ENCODE results near the gene TNFRSF1B. TPM values are rescaled to one million over a fixed set of nuclear protein-coding genes. Genes with fewer than 3 reads are reported as not detected.

Gene TNFRSF1B
- total RNA-seq, 2 donors from 2014 or later, result 17.0 to 25.6 TPM

DNA sequence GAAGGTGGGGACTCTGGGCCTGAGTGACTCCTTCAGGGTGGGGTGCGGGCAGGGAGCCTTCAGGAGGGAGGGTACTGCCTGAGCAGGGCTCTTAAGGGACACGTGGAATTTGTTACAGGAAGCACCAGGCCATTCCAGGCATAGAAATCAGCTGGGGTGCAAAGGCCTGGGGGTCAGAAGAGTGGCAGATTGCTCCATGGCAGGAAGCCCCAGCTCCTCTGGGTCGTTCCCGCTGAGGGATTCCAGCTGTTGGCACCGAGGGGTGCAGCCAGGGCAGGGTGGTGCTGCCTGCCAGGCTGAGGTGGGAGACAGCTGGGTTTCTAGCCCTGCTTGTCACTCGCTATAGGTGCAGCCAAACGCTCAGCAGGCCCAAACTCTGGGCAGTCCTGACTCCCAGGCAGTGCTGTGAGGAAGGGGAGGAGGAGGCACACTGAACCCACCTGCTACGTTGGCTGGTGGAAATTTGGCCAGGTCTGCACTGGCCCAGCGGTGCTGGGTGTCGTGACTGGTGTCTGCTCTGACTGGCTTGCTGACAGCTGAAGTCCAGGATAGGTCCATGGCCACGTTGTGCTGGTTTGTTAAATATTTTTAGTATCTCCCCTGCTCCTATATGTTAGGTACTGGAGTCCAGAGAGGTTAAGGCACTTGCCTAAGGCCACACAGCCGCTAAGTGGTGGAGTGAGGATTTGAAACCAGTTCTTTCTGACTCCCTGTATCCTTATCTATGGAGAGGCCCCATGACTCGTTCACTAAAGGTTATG lies 19.3 kb downstream of the TNFRSF1B start:
- Histone ChIP-seq H3K27me3 (no peaks in the 10 kb centered on the region), H3K4me1 (peaks cover 0 to 78% of the 10 kb centered on the region in 2 donors), H3K9me3 (no peaks in the 10 kb centered on the region), H3K4me3 (no peak overlapping the region), H3K36me3 (peaks cover 3% of the 10 kb centered on the region), H3K27ac (peak overlapping the region; percentile 79 to 81)
- TF ChIP-seq, protein P1, sequence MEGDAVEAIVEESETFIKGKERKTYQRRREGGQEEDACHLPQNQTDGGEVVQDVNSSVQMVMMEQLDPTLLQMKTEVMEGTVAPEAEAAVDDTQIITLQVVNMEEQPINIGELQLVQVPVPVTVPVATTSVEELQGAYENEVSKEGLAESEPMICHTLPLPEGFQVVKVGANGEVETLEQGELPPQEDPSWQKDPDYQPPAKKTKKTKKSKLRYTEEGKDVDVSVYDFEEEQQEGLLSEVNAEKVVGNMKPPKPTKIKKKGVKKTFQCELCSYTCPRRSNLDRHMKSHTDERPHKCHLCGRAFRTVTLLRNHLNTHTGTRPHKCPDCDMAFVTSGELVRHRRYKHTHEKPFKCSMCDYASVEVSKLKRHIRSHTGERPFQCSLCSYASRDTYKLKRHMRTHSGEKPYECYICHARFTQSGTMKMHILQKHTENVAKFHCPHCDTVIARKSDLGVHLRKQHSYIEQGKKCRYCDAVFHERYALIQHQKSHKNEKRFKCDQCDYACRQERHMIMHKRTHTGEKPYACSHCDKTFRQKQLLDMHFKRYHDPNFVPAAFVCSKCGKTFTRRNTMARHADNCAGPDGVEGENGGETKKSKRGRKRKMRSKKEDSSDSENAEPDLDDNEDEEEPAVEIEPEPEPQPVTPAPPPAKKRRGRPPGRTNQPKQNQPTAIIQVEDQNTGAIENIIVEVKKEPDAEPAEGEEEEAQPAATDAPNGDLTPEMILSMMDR (IDR thresholded peaks at IDR 0.05), result no peak
- no peak for DNase-seq (ENCODE audit: low spot score)

DNA sequence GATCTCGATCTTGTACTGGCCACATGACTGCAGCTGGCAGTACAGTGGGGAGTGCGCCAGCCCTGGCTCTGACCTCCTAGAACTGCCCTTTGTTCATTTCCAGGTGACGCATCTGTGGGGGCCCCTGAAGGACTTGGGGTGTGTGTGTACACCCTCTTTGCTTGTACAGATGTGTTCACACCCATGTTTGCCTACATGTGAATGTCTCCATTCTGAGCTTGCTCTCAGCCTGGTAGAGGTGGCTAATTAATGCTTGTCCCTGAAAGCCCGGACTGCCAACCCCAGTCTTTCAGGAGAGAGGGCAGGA lies 19.8 kb downstream of the TNFRSF1B start:
- peak overlapping the region in 1 of 2 donors; percentile 79 for H3K27ac ChIP-seq
- H3K4me1 ChIP-seq, result peaks cover 0 to 73% of the 10 kb centered on the region in 2 donors
- H3K36me3 ChIP-seq, result peaks cover 4% of the 10 kb centered on the region
- H3K27me3 ChIP-seq, result no peaks in the 10 kb centered on the region
- no peaks in the 10 kb centered on the region for H3K9me3 ChIP-seq
- H3K4me3 ChIP-seq, result no peak overlapping the region
- TF ChIP-seq, protein P1 (IDR thresholded peaks at IDR 0.05), result no peak
- DNase-seq (ENCODE audit: low spot score), result no peak

DNA sequence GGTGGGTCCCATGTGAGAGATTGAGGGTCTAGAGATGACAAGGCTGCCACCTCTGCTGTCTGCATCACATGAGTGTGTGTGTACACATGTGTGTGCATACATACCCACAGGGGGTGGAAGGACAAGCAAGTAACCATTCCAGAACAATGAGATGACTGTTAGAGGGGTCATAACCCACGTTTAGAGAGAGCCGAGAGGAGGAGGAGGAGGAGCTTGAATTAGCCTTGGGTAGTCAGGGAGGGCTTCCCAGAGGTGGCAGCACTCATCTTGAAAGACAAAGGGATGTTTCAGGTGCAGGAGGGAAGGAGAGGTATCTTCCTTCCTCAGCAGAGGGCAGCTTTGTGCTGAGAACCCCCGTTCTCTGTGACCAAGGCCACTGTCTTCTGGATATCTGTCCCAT lies 21.3 kb downstream of the TNFRSF1B start:
- H3K4me1 ChIP-seq, result peaks cover 0 to 58% of the 10 kb centered on the region in 2 donors

DNA sequence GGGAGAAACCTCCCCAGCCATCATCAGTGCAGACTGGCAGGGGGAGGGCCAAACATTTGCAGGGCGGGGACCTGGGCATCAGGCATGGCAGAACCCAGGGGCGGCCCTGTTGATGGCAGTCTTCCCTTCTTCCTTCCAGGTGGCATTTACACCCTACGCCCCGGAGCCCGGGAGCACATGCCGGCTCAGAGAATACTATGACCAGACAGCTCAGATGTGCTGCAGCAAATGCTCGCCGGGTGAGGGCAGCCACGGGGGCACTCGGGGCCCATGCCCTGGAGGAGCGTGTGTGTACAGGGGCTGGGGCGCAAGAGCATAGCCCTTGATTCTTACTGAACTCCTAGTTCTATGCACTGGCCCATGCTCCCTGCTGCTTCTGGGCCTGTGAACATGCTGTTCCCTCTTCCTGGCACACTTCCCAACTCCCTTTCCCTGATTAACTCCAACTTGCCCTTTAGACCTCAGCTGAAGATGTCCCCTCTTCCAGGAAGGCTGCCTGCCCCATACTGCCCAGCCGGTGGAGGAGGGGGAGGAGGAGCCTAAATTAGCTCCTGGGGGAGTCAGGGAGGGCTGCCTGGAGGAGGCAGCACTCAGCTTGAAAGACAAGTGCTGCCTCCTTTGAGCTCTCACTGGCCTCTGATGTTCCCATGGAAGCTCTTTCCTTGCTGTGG lies 22.0 kb downstream of the TNFRSF1B start:
- H3K4me3 ChIP-seq, result no peak overlapping the region
- no peaks in the 10 kb centered on the region for H3K9me3 ChIP-seq
- DNase-seq (ENCODE audit: low spot score), result no peak
- no peak overlapping the region for H3K27ac ChIP-seq
- no peaks in the 10 kb centered on the region for H3K27me3 ChIP-seq
- TF ChIP-seq, protein P1 (IDR thresholded peaks at IDR 0.05), result no peak
- H3K36me3 ChIP-seq, result peaks cover 21% of the 10 kb centered on the region
- H3K4me1 ChIP-seq, result peaks cover 0 to 53% of the 10 kb centered on the region in 2 donors

More for the DNA sequence above, 21.3 kb downstream of the TNFRSF1B start:
- TF ChIP-seq, protein P1 (IDR thresholded peaks at IDR 0.05), result no peak
- Histone ChIP-seq H3K36me3 (peaks cover 16% of the 10 kb centered on the region), H3K4me3 (no peak overlapping the region), H3K9me3 (no peaks in the 10 kb centered on the region), H3K27me3 (no peaks in the 10 kb centered on the region), H3K27ac (no peak overlapping the region)
- no peak for DNase-seq (ENCODE audit: low spot score)

DNA sequence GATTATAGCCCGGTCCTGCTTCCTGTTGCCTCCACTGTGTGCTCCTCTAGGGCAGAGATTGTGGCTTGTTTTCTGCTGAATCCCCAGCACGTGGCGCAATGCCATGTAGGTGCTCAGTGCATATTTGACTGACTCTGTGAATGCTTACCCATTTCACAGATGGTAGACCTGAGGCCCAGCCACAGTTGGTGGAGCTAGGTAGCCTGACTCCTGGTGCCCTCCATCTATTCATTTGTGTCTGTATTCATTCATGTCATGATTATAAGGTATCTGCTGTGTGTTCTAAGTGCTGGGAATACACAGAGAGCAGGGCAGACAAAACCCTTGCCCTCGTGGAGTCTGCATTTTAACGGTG lies 22.5 kb downstream of the TNFRSF1B start:
- H3K27me3 ChIP-seq, result no peaks in the 10 kb centered on the region
- no peak for DNase-seq (ENCODE audit: low spot score)
- H3K4me1 ChIP-seq, result peaks cover 0 to 48% of the 10 kb centered on the region in 2 donors
- H3K27ac ChIP-seq, result no peak overlapping the region
- TF ChIP-seq, protein P1 (IDR thresholded peaks at IDR 0.05), result no peak
- H3K36me3 ChIP-seq, result peaks cover 26% of the 10 kb centered on the region
- H3K9me3 ChIP-seq, result no peaks in the 10 kb centered on the region
- H3K4me3 ChIP-seq, result no peak overlapping the region
